ENCODE data around the gene CCDC57.

DNA sequence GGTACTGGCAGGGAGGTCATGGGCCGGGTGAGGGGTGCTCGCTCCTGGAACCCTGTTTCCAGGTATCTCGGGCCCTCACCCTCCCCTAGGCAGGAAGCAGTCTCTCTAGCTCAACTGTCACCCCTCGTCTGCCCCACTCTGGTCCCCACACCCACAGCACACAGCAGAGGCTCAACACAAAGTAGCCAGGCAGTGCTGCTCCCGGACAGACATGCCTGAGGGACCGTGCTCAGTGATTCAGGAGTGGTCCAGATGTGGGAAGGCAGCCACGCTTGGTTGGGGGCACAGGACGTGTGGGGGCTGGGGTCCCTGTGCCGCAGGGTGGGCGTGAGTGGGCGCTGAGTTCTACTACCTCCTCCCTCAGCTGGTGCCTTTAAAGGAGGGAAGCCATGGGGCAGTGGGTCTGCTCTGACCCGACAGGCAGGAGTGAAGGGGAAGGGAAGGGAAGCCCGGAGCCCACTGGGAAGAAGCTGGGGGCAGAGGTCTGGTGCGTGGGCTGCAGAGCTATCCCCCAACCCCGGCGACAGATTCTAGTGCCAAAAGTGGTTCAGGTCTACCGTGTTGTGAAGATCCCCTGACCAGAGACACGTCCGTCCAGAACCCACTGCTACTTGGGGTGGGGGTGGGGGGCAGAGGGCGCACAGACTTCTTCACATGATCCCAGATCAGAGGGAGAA, 28.0 kb upstream of the CCDC57 start:
- TF ChIP-seq EZH2 (IDR thresholded peaks at IDR 0.05; ENCODE audit: insufficient read depth, poor library complexity, severe bottlenecking) (no peak), EZH2phosphoT487 (IDR thresholded peaks at IDR 0.05; ENCODE audit: insufficient read depth, low read depth) (no peak)
